HepG2 (cell line): ENCODE results near the gene TMEM217. TPM values are rescaled to one million over a fixed set of nuclear protein-coding genes. Genes with fewer than 3 reads are reported as not detected.

ENCODE experiments used
- ATAC-seq: fragments of 200-7000 bp; cut with Tn5 transposase; 3 replicates; pipeline ENCODE4 v1.9.1; 2020; ENCODE audit warnings: mild to moderate bottlenecking, moderate library complexity
- BruUV-seq: library from RNA; stranded (reverse); fragments of 400-500 nt; replicated peaks from 2 replicates; lab custom pipeline; 2021; lab: Mats Ljungman, UMichigan
- CTCF ChIA-PET: fragments of 300-600 bp; formaldehyde crosslinking; extraction: SDS; loops from one replicate; lab custom pipeline; 2021; ENCODE audit warnings: low total read pairs, inconsistent platforms, low intra/inter-chr PET ratio; lab: Yijun Ruan, JAX
- POLR2A ChIA-PET: fragments of 350-600 bp; sonication (Branson Sonifier 250); formaldehyde crosslinking; loops from one replicate; lab custom pipeline; 2020; ENCODE audit warnings: antibody characterized with exemption, inconsistent platforms; lab: Yijun Ruan, JAX
- DNase-seq: peaks from one replicate; pipeline ENCODE4 v3.0.0-alpha.2; 2015; ENCODE audit warnings: low spot score
- FAIRE-seq: peaks from 3 replicates; lab custom pipeline; 2011; peaks lifted over from hg19 to GRCh38; lab: Jason Lieb, UNC
- H2AFZ ChIP-seq: one replicate; pipeline ENCODE4 v1.6.1; 2011; ENCODE audit warnings: low read length, inconsistent platforms
- H3K27ac ChIP-seq: fragments of 300-600 bp; 3 replicates; pipeline ENCODE4 v1.8.0; 2011; ENCODE audit warnings: mixed run types, mild to moderate bottlenecking, mixed read lengths, low read length, inconsistent platforms; ENCODE audit not compliant: insufficient read depth; ENCODE audit errors: extremely low read length
- H3K27me3 ChIP-seq, 2 experiments: fragments of 200-600 bp in 1 of 2; 2 replicates in 1 of 2; 3 replicates in 1 of 2; pipeline versions ENCODE4 v1.6.0 to v1.8.0; 2011; ENCODE audit warnings: low read length in 2 of 2, mild to moderate bottlenecking in 2 of 2, moderate library complexity in 2 of 2, inconsistent platforms in 1 of 2; ENCODE audit not compliant: insufficient read depth in 2 of 2, control insufficient read depth in 1 of 2
- H3K36me3 ChIP-seq, 2 experiments: fragments of 200-600 bp in 1 of 2; replicated peaks in 1 of 2; 2 replicates in 1 of 2; 3 replicates in 1 of 2; pipeline versions ENCODE4 v1.5.1 to v1.8.0; 2011; ENCODE audit warnings: low read length in 2 of 2, inconsistent platforms in 1 of 2; ENCODE audit not compliant: insufficient read depth in 2 of 2, control insufficient read depth in 1 of 2
- H3K4me1 ChIP-seq: 2 replicates; pipeline ENCODE4 v1.5.1; 2012; ENCODE audit warnings: low read length, inconsistent platforms; ENCODE audit not compliant: insufficient read depth
- H3K4me2 ChIP-seq: 2 replicates; pipeline ENCODE4 v1.6.0; 2011; ENCODE audit warnings: low read depth, low read length, inconsistent platforms
- H3K4me3 ChIP-seq, 3 experiments: fragments of 200-600 bp in 1 of 3; sonication (generic), shearing (Covaris generic) in 1 of 3; replicated peaks in 1 of 3; 2 replicates each; pipeline ENCODE4 v1.5.1; 2011 to 2016; ENCODE audit warnings: low read length in 3 of 3, inconsistent platforms in 2 of 3, low read depth in 2 of 3, mild to moderate bottlenecking in 2 of 3, control low read depth in 1 of 3, mixed read lengths in 1 of 3; ENCODE audit not compliant: insufficient read depth in 1 of 3
- H3K79me2 ChIP-seq: one replicate; pipeline ENCODE4 v1.6.1; 2011; ENCODE audit warnings: low read length, inconsistent platforms; ENCODE audit not compliant: insufficient read depth
- H3K9ac ChIP-seq: 2 replicates; pipeline ENCODE4 v1.6.0; 2011; ENCODE audit warnings: mild to moderate bottlenecking, low read depth, low read length, inconsistent platforms; ENCODE audit not compliant: insufficient read depth
- H3K9me3 ChIP-seq: 2 replicates; pipeline ENCODE4 v1.5.1; 2012; ENCODE audit warnings: mild to moderate bottlenecking, low read length
- H4K20me1 ChIP-seq: 2 replicates; pipeline ENCODE4 v1.6.0; 2011; ENCODE audit warnings: inconsistent platforms, mild to moderate bottlenecking, low read length, moderate library complexity; ENCODE audit not compliant: insufficient read depth
- CSRNP2 ChIP-seq: sonication (generic); formaldehyde crosslinking; conservative IDR thresholded peaks from 2 replicates; pipeline ENCODE4 v1.8.0; 2022; ENCODE audit warnings: low read depth, missing genetic modification reagents
- DPF2 ChIP-seq: sonication (generic); formaldehyde crosslinking; IDR thresholded peaks from 2 replicates; pipeline ENCODE4 v1.4.0; 2020; ENCODE audit warnings: mild to moderate bottlenecking, low read depth, missing genetic modification reagents, borderline replicate concordance
- ERF ChIP-seq: IDR thresholded peaks from 2 replicates; pipeline ENCODE4 v1.6.1; 2018; ENCODE audit warnings: missing biosample characterization, missing genetic modification reagents
- FOXC1 ChIP-seq: sonication (generic); formaldehyde crosslinking; IDR thresholded peaks from 2 replicates; pipeline ENCODE4 v1.8.0; 2022; ENCODE audit warnings: mild to moderate bottlenecking, missing genetic modification reagents, borderline replicate concordance
- HES4 ChIP-seq: sonication (generic); formaldehyde crosslinking; IDR thresholded peaks from 2 replicates; pipeline ENCODE4 v1.9.0; 2021; ENCODE audit warnings: mild to moderate bottlenecking, missing genetic modification reagents, borderline replicate concordance
- HNRNPLL ChIP-seq: fragments of 200-400 bp; formaldehyde crosslinking; IDR thresholded peaks from 2 replicates; pipeline ENCODE4 v1.6.1; 2017; ENCODE audit warnings: mild to moderate bottlenecking, low read depth, low read length; ENCODE audit not compliant: poor library complexity, severe bottlenecking
- KDM2A ChIP-seq: sonication (generic); formaldehyde crosslinking; IDR thresholded peaks from 2 replicates; pipeline ENCODE4 v1.4.0; 2020; ENCODE audit warnings: low read depth, missing genetic modification reagents, borderline replicate concordance
- MTERF4 ChIP-seq: sonication (generic); formaldehyde crosslinking; IDR thresholded peaks from 2 replicates; pipeline ENCODE4 v1.8.0; 2023; ENCODE audit warnings: mild to moderate bottlenecking, missing genetic modification reagents
- NRL ChIP-seq: sonication (generic); formaldehyde crosslinking; IDR thresholded peaks from 2 replicates; pipeline ENCODE4 v1.5.0; 2020; ENCODE audit warnings: missing genetic modification reagents, mild to moderate bottlenecking, moderate library complexity, borderline replicate concordance
- RFX5 ChIP-seq: IDR thresholded peaks from 2 replicates; pipeline ENCODE4 v1.6.1; 2011; ENCODE audit warnings: low read depth, low read length, improper control_type of control experiment
- STAT6 ChIP-seq: sonication (generic); formaldehyde crosslinking; IDR thresholded peaks from 2 replicates; pipeline ENCODE4 v1.4.0; 2020; ENCODE audit warnings: missing genetic modification reagents, mild to moderate bottlenecking, borderline replicate concordance
- ZKSCAN1 ChIP-seq: fragments of 150-350 bp; IDR thresholded peaks from 2 replicates; pipeline ENCODE4 v1.6.1; 2014; ENCODE audit warnings: low read length
- ZKSCAN8 ChIP-seq: IDR thresholded peaks from 2 replicates; pipeline ENCODE4 v1.6.1; 2016; ENCODE audit warnings: borderline replicate concordance, missing genetic modification reagents, missing compliant biosample characterization
- ZNF468 ChIP-seq: sonication (generic); formaldehyde crosslinking; IDR thresholded peaks from 2 replicates; pipeline ENCODE4 v1.8.0; 2022; ENCODE audit warnings: mild to moderate bottlenecking, moderate library complexity, missing genetic modification reagents
- ZNF543 ChIP-seq: sonication (generic); formaldehyde crosslinking; IDR thresholded peaks from 2 replicates; pipeline ENCODE4 v1.4.0; 2020; ENCODE audit warnings: mild to moderate bottlenecking, missing genetic modification reagents
- WGBS: methylation state at CpG from one replicate; pipeline ENCODE4 v1.1.6; 2017; ENCODE audit warnings: low lambda C conversion rate; 5-methylcytosine and 5-hydroxymethylcytosine counted together
- in situ Hi-C: cut with HindIII; loops from 2 replicates; pipeline ENCODE4 v1.10.0; 2017; ENCODE audit warnings: low pct_unique_long_range_greater_than_20kb; ENCODE audit not compliant: extremely low pct_ligation_motif_present
- intact Hi-C: fragments of 100-400 bp; cut with micrococcal nuclease; formaldehyde crosslinking; loops from one replicate; pipeline ENCODE4 v1.10.0; 2022; ENCODE audit not compliant: unreplicated experiment
- polyA plus RNA-seq, 8 experiments: library from polyadenylated mRNA; depleted of rRNA in 3 of 8; stranded (reverse) in 7 of 8; unstranded in 1 of 8; fragments of >200 nt; fragmentation: Illumina TruSeq in 4 of 8; extraction: Trizol in 4 of 8; gene quantifications; 2 replicates each; pipeline versions ENCODE4 v1.2.1 to v1.2.3, GENCODE V29; 2011 to 2016; ENCODE audit warnings: low read depth in 4 of 8, missing spikeins in 1 of 8, mixed read lengths in 1 of 8; ENCODE audit not compliant: insufficient read depth in 1 of 8
- total RNA-seq, 5 experiments: library from RNA; depleted of rRNA; stranded (reverse); fragments of >200 nt; fragmentation: Illumina TruSeq; extraction: Trizol; gene quantifications; 2 replicates each; pipeline ENCODE4 v1.2.3, GENCODE V29; 2016; ENCODE audit warnings: low read depth in 1 of 5

Gene TMEM217
- total and polyA plus RNA-seq, 2 of the 13 experiments (the other 11 are each of a cell fraction or from before 2014, with no cell fraction given) = 2.3 to 3.4 TPM

GRCh38 chr6:37269105-37269504, 11.2 kb upstream of the TMEM217 start:
- no peak overlapping the region for H3K27ac ChIP-seq
- 85% methylated on average over 2 of the region's 2 CpGs for WGBS
- no peak for TF ChIP-seq NRL
- TF ChIP-seq ZKSCAN8 (CRISPR knock-in tag) = no peak
- TF ChIP-seq HES4 = no peak
- no peak for TF ChIP-seq KDM2A
- no peak for TF ChIP-seq DPF2 (CRISPR knock-in tag)
- TF ChIP-seq CSRNP2 (CRISPR knock-in tag) = no peak
- TF ChIP-seq ZNF543 (CRISPR knock-in tag) = no peak
- TF ChIP-seq MTERF4 (CRISPR knock-in tag) = no peak
- TF ChIP-seq ZKSCAN1 = no peak
- no peak for TF ChIP-seq RFX5
- no peak for TF ChIP-seq STAT6 (CRISPR knock-in tag)
- TF ChIP-seq ZNF468 = no peak
- no peak for TF ChIP-seq FOXC1 (CRISPR knock-in tag)
- TF ChIP-seq ERF (CRISPR knock-in tag) = no peak
- no peak for TF ChIP-seq HNRNPLL
- ChIA-PET POLR2A (no interaction called here), CTCF (no interaction called here)
- intact Hi-C loops = no loop called here
- no peaks in the 10 kb centered on the region for H4K20me1 ChIP-seq
- DNase-seq (no peak), FAIRE-seq (no peak), ATAC-seq (no peak)
- no peak overlapping the region for H3K4me3 ChIP-seq
- in situ Hi-C loops = no loop called here
- no peak overlapping the region for H3K4me2 ChIP-seq
- no peak overlapping the region for H3K9ac ChIP-seq
- H3K4me1 ChIP-seq = no peaks in the 10 kb centered on the region
- H3K79me2 ChIP-seq = peaks cover 21% of the 10 kb centered on the region
- H3K27me3 ChIP-seq = no peaks in the 10 kb centered on the region
- no peak overlapping the region for H2AFZ ChIP-seq
- no TSS peak for BruUV-seq
- peaks cover 6 to 24% of the 10 kb centered on the region in 2 experiments for H3K36me3 ChIP-seq
- H3K9me3 ChIP-seq = no peaks in the 10 kb centered on the region
